Stimulated activated CD4-positive, alpha-beta T cell treated with anti-CD3 and anti-CD28 coated beads, Interleukin-4, amount 100 ng/mL, for 24 hours (primary cell): ENCODE data around the gene COMMD4.
A peak's percentile ranks its signal among the peaks of the same experiment; 100 is the strongest.
"Not testable (repeated sequence)": the region's sequence is repeated elsewhere in the genome, so short reads cannot be mapped to it uniquely, and the experiment has no call there.

Source experiments
- DNase-seq: peaks from one replicate; pipeline ENCODE4 v3.0.0-alpha.2; 2020

The COMMD4 gene

DNA sequence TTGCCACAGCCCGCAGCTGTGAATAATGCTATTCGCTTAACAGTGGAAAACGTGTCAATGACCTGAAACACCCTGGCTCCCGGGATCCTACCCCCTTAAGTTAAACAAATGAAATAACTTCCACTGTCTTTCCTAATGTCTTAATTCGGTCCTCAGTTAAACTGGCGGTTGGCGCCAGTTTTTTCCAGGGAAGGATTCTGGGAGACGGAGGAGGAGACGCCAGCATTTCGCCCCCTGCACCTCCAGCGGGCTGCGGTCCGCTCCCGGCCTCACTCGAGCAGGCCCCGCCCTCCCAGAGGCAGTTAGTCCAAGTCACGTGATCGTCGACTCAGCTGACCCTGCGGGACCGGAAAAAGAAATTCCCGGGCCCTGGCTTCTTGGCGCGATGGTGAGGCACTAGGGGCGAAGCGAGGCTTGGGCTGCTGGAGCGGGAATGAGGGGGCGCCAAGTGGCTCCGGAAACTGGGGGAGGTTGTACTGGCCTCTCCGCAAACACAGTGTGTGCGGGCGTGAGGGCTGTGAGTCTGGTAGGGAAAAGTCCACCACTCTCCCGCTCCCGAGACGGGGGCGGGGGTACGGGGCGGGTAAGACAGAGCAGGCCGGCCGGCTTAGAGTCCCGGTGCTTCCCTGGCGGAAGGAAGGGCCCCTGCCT lies at the start of gene COMMD4:
TSS of gene COMMD4 (plus strand) at position 359 of the 651 bp plus-strand sequence. CDS start at position 386, 27 bp downstream.
- peak; percentile 90 for DNase-seq

DNA sequence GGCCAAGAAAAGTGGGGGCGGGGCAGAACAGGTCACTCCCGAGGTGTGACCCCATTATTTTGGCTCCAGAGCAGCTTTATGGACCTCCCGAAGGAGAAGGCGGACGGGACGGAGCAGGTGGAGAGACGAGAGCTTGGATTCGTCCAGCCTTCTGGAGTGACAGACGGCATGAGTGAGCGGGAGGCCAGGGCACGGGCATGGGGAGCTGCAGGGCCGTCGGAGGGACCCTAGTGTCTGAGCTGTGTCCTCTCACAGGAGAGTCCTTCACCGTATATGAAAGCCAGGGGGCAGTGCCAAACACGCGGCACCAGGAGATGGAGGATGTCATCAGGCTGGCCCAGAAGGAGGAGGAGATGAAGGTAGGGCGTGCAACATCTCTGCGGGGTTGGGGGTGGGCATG lies 42.2 kb upstream of the COMMD4 start:
- DNase-seq: not testable (repeated sequence)

- not testable (repeated sequence) for DNase-seq
Observed at GRCh38 chr15:75298541-75299310, 37.1 kb upstream of the COMMD4 start.

- peak; percentile 65 for DNase-seq
Observed at GRCh38 chr15:75299311-75299688, 36.6 kb upstream of the COMMD4 start.

- not testable (repeated sequence) for DNase-seq
Observed at GRCh38 chr15:75300026-75300425, 35.8 kb upstream of the COMMD4 start.

DNA sequence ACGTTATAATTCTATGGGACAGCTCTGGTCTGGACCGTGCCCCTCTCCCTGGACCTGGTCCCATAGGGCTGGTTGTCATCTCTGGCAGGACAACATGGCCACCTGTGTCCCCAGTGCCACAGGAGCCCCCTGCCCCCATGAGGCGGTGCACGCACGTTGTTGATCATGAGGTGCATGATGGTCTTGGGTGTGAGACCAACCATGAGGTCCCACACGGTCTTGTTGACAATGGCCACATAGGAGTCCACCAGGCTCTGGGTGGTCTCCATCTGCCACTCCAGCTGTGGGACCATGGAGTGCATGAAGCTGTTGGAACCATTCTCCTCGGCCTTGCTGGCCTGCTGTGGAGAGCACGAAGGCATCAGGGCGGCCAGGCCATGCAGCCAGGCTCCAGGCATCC lies 33.5 kb upstream of the COMMD4 start:
- DNase-seq: no peak

DNA sequence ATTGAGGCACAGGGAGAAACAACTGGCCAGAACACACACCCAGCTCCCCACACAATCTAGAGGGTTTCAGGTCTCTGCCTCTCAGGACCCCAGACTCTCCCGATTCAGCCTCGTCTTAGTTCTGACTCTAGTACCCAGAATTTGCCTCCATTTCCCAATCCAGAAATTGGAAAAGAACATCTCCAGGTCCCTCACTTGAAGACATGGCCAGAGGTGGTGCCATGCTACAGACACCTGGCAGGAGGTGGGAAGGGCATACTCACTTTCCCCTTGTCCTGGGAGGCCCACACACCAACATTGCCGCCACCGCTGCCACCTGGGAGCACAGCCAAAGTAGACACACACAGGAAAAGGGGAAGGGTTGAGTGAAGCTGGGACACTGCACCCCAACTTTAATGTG lies 33.1 kb upstream of the COMMD4 start:
- DNase-seq: not testable (repeated sequence)

DNA sequence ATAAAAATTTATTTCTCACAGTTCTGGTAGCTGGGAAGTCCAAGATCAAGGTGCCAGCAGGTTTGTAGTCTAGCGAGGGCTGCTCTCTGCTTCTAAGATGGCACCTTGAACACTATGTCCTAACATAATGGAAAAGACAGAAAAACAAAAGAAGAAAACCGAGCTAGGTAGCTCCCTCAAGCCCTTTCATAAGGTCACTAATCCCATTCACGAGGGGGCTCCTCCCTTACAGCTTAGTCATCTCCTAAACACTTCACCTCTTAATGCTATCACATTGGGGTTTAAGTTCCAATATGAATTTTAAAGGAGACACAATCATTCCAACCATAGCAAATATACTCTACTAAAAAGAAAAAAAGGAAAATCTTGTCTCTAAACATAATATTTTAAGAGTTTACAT lies 29.7 kb upstream of the COMMD4 start:
- no peak for DNase-seq

DNA sequence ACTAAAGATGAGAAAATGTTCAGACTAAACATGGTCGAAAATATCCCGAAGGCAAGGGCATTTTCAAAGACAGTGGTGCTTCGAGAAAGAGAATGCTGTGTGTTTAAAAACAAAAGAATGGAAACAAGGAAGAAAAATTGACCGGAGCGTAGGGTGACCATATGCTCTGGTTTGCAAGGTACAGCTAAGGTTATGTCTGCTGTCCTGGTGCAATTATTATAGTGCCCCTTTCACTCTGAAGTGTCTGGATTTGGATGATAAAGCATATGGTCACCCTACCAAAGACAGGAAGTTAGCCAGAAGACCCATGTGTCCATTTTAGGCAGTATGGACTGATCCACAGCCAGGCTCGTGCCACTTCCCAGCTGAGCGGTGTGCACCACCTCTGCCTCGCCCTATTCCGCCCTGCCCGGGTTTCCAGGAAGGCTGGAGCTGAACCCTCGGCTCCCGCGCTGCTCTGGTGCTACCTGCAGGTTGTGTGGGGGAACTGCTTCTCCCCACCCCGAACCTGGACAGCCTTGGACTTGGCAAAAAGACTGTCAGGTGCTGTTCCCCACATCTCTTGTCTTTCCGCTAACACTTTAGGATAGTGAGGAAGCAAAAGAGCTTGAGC lies 28.0 kb upstream of the COMMD4 start:
- DNase-seq: no peak

- DNase-seq: no peak
Observed at GRCh38 chr15:75309711-75310110, 26.2 kb upstream of the COMMD4 start.

DNA sequence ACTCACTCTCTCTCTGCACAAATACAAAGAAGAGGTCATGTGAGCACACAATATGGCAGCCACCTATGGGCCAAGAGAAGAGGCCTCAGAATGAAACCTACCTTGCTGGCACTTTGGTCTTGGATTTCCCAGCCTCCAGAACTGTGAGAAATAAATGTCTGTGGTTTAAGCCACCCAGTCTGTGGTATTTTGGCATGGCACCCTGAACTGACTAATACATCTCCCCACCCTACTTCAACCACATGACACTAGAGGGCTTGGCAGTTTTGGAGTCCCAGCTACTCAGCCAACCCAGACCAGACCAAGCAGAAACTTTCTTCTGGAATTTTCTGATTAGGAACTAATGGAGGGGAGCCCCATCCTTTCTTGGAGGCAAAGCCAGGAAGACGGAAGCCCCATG lies 23.3 kb upstream of the COMMD4 start:
- not testable (repeated sequence) for DNase-seq

- DNase-seq: no peak
Observed at GRCh38 chr15:75313116-75313845, 22.6 kb upstream of the COMMD4 start.

DNA sequence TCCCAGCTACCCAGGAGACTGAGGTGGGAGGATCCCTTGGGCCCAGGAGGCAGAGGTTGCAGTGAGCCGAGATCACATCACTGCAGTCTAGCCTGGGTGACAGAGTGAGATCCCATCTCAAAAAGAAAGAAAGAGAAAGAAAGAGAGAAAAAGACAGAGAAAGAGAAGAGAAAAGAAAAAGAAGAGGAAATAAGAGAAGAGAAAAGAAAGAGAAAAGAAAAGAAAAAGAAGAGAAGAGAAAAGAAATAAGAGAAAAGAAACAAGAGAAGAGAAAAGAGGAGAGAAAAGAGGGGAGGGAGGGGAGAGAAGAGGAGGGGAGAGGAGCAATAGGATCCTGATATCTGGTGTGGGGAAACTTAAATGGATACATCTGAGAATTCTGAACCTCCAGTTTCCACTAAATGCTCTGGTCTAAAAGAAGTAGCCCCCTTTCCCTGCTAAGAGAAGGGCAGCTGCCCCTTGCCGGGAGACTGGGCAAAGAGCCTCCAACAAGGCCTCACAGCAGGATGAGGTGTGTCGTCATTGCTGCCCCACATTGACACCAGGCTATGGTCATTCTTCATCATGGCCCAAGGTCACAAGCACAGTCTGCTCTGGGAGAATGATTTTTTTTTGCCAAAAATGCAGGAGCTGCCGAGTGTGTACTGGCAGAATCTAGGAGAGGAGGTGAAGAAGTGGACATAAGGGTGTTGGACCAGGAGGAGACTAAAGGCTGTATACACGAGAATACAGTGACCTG lies 21.1 kb upstream of the COMMD4 start:
- no peak for DNase-seq

GRCh38 chr15:75319231-75319897 lies 16.5 kb upstream of the COMMD4 start:
- DNase-seq: not testable (repeated sequence)

GRCh38 chr15:75321711-75322110 lies 14.2 kb upstream of the COMMD4 start:
- DNase-seq: no peak

- no peak for DNase-seq
Observed at GRCh38 chr15:75325922-75326321, 9.9 kb upstream of the COMMD4 start.

GRCh38 chr15:75327005-75327404 lies 8.9 kb upstream of the COMMD4 start:
- no peak for DNase-seq

DNA sequence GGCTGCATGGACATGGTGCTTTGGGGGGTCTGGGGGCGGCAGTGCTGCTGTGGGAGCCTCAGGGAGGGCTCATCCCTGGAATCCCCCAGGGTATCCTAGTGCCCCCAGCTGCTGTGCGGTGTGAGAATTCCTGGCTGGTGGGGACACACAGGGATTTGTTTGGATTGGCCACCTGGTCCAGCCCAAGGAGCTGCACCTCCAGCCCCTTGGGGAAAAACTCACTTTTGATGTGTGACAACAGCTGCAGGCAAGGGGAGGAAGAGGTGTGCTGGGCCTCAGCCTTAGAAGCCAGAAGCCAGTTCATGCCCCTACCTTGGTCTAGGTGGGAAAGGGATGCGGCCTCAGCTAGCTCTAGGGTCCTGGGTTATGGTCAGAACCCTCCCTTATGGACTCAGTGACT lies 8.4 kb upstream of the COMMD4 start:
- no peak for DNase-seq

GRCh38 chr15:75328493-75329314 lies 7.2 kb upstream of the COMMD4 start:
- no peak for DNase-seq

- no peak for DNase-seq
Observed at GRCh38 chr15:75329571-75329970, 6.3 kb upstream of the COMMD4 start.

DNA sequence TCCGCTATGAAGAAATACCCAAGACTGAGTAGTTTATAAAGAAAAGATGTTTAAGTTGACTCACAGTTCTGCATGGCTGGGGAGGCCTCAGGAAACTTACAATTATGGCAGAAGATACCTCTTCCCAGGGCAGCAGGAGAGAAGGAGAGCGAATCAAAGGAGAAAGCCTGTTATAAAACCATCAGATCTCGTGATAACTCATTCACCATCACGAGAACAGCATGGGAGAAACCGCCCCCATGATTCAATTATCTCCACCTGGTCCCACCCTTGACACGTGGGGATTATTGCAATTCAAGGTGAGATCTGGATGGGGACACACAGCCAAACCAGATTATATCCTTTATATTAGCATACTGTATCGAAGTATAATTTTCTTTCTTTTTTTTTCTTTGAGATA lies 3.8 kb upstream of the COMMD4 start:
- not testable (repeated sequence) for DNase-seq
